NCI-H1105 treated with DMSO at 0.1 percent for 48 hours (cell line): ENCODE data around the gene C2CD2.
"Not testable (repeated sequence)": the region's sequence is repeated elsewhere in the genome, so short reads cannot be mapped to it uniquely, and the experiment has no call there.

Experiments
- DNase-seq: peaks from one replicate; lab custom pipeline; 2025; lab: John Stamatoyannopoulos, UW

C2CD2 gene

DNA sequence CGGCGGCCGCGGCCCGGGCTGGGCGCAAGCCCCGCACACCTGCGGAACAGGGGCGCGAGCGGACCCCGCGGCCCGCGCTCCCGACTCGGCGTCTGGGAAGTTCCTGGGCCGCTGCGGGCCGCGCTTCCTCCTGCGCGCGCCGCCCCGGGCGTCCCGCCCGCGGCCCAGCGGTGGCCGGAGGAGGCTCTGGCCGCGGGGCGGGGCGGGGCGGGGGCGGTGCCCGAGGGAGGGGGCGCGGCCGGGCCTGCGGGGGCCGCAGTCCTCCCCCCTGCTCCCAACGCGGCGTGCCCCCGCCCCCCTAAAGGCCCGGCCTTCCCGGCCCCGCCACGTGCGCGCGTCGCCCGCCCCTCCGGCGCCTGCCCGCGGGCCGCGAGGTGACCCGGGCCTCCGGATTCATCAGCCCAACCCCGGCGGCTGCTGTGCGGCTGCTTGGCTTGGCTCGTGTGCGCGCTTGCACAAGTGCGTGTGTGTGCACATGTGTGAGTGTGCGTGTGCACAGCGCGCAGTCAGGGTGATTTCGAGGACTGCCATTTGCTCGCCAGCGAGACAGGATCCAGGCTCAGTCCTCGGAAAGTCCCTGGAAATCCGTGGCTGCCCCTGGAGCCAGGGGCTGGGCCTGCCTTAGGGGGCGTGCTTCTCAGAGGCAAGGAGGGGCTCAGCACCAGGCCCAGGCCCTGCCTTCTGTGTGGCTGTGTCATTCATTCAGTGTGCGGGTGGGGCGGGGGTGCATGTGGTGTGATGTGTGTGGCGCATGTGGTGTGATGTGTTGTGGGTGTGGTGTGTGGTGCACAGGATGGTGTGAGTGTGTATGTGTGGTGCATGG lies at the start of gene C2CD2:
Gene C2CD2 (minus strand): TSS at position 188 of the 823 bp plus-strand sequence. CDS start 370 bp downstream, outside the sequence.
- DNase-seq: peak; percentile 27

DNA sequence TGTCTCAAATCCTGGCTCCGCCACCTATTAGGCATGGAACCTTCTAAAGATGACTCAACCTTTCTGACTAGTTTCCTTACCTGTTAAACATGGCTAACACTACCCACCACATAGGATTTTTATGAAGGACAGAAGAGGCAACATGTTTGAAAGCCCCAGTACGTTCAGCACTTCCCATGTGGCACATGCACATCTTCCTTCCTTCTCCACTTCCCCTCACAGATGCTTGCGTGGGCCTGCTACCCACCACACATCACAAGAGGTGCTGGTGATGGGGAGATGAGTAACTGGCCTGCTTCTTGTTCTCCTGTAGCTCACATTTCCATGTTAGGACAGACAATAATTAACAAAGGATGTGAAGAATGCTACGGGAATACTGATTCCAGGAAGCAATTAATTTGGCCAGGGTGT lies 49.2 kb upstream of the C2CD2 start:
- DNase-seq: no peak

DNA sequence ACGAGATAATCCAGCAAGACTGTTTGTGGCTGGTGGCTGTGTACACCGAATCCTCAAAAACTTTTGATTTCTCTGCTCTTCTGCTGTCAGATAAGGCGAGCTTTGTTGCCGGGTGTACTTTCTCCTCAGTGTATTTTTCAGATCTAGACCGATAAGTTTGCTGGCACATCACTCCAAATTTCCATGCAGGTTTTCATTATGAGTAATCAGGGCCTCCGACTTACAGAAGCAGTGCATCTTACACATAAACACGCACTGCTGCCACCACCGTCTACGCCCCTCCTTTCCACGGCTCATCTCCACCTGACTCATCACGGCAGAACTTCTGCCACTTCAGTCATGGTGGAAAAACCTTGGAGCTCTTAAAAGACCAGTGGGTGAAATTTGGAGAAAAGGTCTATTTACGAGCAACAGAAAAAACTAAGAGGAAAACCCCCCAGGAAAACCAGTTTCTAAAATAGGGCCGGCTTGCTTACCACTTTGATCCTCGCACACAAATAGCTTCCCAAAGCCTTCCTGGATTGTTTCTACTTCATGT lies 48.7 kb upstream of the C2CD2 start:
- DNase-seq: no peak

DNA sequence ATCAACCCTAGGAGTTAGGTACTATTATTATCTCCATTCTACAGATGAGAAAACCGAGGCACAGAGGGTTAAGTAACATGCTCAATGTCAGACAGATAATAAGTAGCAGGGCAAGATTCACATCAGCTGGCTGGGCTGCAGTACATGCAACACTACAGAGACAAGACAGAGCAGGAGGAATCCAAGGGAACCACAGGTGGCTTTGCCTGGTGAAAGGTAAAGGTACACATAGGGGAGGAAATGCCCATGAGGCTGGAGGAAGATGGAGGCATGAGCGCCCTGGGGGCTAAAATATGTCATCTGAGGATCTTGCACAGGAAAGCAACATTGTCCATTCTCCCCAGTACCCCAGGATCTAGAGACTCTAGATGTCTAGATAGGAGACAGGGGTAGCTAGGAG lies 48.0 kb upstream of the C2CD2 start:
- DNase-seq: no peak

DNA sequence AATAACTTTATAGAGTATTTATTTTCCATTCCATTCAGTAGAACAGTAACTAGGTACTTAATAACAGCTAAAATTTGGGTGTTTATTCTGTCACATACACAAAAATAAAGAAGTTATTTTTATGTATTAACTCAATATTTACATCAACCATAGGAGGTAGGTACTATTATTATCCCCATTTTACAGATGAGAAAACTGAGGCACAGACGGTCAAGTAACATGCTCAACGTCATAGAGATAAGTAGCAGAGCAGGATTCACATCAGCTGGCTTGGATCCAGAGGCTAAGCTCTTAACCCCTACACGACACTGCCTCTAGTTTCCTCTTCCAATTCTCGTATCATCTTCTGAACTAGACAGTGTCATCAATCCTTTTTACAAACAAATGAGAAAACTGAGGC lies 47.1 kb upstream of the C2CD2 start:
- no peak for DNase-seq

DNA sequence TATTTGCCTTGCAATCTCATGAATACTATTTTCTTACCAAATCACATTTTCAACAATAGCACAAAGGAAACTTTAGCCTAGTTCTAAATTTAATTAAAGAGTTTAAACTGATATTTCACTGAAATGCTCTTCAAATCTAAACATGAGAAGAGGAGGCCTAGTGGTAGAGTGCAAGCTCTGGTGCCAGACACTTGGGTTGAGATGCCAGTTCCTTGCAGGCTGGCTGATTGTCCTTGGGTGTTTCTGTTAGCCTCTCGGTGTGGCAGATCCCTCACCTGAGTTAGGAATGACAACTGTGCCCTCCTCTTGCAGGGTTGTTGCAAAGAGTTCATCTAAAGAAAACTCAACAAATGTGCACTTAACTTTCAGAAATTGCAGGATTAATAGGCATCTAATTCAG lies 43.8 kb upstream of the C2CD2 start:
- no peak for DNase-seq

DNA sequence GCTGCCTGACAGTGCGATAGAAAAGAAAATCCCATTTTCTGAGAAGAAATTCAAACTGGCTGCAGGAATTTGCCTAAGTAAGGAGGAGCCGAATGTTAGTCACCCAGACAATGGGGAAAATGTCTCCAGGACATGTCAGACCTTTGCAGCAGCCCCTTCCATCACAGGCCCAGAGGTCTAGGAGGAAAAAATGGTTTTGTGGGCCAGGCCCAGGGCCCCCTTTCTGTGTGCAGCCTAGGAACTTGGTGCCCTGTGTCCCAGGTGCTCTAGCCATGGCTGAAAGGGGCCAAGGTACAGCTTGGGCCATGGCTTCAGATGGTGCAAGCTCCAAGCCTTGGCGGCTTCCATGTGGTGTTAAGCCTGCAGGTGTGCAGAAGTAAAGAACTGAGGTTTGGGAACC lies 41.8 kb upstream of the C2CD2 start:
- DNase-seq: no peak

DNA sequence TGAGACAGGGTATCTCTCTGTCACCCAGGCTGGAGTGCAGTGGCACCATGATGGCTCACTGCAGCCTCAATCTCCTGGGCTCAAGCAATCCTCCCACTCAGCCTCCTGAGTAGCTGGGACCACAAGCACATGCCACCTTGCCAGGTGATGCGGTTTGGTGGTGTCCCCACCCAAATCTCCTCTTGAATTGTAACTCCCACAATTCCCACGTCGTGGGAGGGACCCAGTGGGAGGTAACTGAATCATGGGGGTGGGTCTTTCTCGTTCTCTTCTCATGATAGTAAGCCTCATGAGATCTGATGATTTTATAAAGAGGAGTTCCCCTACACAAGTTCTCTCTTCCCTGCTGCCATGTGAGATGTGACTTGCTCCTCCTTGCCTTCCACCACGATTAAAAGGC lies 40.8 kb upstream of the C2CD2 start:
- not testable (repeated sequence) for DNase-seq

DNA sequence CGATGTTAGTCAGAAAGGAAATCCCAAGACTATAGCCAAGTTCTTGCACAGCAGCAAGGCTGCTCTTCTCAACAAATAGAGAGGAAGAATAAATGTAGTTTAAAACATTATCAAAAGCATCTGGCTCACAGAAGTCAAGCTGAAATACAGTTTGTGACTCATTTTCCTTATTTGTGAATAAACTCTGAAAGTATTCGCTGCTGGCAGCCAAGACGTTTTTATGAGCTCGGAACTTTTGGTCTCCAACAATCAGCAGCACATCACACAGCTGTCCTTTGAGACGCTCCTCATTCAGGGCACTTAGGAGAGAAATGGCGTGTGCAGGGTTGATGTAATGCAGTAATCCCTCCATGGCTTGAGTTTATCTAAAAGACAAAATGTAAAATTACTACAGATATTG lies 39.9 kb upstream of the C2CD2 start:
- no peak for DNase-seq

DNA sequence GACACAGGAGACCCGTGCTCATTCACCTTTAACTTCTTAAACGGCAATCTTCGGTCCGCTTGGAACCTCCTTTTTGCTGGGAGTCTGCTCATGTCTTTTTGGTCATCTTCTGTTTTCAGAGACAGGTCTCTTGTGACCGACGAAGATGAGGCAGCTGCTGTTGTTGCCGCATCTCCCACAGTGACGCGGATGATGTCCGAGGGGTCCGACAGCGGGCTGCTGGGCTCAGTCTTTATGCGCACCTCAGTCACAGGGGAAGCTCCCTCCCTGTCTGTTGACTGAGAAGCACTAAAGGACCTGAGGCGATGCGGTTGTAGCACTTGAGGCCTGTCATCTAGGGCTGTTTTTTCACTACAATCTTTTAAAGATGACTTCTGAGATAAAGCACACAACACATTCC lies 38.8 kb upstream of the C2CD2 start:
- DNase-seq: no peak

DNA sequence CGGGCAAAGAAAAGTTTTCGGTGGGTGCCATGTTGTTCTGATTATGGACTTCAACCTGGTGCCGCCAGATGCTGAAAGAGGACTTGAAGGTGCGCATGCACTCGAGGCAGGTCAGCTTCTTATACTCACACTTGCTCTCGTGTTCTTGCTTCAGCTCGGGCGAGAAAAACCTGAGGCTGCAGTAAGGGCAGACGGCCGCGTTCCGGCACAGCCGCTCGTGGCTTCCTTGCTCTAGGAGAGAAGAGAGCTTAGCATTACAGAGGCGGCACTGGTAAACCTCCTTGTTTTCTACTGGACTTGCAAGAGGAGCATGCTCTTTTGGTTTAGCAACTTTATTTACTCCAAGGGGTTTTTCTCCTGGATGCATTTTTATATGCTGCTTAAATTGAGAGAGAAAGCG lies 37.8 kb upstream of the C2CD2 start:
- no peak for DNase-seq

DNA sequence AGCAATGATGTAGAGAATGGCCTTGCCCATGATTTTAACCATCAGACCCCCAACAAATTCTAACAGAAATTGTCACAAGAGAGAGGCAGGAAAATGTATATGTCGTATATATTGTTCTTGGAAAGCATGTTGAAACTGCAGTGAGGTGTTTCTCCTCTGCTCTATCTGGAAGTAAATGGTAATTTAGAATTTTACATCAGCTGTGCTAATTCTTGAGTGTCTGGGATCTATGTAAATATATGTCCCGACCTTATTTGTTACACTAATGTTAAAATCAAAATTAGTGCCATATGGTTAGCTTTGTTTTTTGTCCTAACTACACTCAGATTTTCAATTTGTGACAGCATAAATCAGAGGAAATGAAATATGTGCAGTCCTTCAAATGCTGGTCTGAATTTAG lies 35.9 kb upstream of the C2CD2 start:
- DNase-seq: no peak

DNA sequence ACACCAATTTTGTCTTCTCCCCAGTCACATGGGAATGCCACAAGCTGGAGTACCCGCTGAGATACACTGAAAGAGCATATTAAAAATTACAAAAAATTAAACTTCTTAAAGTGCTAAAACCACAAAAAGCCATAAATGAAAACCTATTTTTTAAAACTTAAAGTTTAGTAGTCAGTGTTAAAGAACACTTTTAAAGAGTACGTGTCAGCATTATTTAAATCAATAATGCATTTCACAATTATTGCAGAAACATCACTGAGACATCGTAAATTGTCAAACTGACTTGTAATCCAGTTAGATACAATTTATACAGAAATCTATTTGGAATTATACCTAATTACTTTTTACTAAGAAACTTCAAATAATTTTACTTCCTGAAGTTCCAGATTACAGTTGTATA lies 33.5 kb upstream of the C2CD2 start:
- no peak for DNase-seq

DNA sequence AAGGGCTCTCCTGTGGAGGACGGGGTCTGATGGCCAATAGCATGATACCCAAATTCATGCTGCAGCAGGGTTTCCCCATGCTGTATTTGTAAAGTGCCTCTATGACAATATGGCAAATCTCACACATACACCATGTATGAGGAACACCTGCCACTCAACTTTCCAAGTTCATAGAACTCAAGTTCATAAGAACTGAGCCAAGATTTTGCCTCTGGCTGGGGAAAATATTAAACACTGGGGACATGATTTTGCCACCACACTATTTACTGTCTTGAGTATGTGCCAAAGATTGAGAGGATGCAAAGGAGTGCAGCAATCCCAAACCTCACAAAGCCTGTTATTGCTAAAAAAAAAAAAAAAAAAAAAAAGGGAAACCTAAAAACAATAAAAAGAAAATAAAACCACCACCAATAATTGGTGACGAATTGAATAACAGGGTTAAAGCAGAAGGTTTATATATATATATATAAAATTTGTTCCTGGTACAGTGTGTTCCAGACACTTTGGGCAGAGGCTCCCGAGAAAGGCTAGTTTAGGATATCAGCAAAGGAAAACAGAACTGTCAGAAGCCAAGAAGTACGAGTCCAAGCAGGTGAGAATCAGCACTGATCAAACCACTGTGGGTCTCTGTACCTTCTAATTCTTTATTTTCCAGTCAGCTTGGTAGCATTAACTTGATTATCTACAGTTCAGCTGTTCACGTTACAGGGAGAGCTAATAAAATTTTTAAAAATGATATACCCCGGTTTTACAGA lies 32.0 kb upstream of the C2CD2 start:
- no peak for DNase-seq

DNA sequence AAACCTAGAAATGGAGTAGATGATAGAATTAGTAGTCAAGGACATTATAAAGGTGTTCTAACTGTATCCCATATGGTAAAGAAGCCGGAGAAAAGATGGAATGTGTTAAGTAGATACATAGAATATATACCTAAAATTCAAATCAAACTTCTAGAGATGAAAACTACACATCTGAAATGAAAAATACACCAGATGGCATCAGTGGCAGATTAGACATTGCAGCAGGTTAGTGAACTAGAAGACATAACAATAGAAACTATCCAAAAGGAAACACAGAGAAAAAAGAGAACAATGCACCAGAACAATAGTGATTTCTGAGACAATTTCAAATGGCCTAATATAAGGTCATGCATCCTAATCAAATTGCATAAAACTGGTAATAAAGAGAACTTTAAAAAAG lies 29.4 kb upstream of the C2CD2 start:
- no peak for DNase-seq

DNA sequence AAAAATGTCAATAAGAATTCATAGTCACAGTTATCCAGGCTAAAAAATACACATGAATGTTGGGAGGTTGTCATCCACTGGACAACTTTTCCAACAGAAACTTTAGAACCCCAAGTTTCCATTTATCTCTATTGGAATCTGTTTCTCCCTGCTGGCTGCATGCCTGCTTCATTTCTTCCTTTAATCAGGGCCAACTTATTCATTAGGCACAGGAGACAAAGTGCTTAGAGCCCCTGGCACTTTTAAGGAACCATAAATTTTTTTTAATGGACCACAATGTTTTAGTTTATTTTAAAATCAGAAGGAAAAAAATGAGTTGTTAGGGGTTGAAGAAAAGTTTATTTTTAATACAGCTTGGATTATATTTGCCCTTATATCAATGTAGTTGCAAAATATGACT lies 26.7 kb upstream of the C2CD2 start:
- no peak for DNase-seq

DNA sequence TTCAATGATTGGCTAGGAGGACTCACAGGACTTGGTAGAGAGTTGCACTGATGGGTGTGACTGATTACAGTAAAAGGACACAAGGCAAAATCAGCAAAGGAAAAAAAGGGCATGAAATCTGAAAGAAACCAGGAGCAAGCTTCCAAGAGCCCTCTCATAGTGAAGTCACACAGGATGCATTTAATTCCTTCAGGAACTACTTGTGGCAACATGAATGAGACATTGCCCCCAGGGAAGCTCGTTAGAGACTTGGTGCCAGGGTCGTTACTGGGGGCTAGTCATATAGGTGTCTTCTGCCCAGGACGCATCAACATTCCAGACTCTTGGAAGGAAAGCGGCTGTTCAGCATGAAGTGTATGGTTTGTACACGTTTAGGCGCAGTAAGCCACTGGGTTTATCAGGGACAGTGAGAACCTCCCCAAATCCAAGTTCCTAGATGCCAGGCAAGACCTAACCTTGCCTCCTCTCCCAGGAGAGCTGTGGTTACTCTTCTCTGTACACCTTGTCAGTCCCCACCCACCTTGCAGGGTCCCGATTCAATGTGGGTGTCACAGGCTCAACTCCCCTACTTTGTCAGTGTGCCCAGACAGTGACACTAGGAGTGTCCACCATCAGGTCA lies 26.0 kb upstream of the C2CD2 start:
- DNase-seq: no peak

DNA sequence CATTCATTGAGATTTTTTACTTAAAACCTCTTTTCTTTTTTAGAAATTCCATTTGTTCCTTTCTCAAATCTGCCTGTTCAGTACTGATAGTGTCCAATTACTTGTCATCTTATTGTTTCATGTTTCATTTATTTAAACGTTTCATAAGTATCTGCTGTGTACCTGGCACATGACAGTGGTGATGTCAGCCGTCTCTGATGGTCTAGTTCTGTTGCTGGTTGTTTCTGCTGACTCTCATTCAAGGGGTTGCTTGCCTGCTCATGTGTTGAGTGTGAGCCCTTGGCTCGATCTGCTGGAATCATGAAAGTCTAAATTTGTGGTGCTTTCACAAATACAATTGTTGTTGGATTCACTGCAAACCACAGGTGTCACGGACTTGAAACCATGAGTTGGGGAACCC lies 25.5 kb upstream of the C2CD2 start:
- no peak for DNase-seq

DNA sequence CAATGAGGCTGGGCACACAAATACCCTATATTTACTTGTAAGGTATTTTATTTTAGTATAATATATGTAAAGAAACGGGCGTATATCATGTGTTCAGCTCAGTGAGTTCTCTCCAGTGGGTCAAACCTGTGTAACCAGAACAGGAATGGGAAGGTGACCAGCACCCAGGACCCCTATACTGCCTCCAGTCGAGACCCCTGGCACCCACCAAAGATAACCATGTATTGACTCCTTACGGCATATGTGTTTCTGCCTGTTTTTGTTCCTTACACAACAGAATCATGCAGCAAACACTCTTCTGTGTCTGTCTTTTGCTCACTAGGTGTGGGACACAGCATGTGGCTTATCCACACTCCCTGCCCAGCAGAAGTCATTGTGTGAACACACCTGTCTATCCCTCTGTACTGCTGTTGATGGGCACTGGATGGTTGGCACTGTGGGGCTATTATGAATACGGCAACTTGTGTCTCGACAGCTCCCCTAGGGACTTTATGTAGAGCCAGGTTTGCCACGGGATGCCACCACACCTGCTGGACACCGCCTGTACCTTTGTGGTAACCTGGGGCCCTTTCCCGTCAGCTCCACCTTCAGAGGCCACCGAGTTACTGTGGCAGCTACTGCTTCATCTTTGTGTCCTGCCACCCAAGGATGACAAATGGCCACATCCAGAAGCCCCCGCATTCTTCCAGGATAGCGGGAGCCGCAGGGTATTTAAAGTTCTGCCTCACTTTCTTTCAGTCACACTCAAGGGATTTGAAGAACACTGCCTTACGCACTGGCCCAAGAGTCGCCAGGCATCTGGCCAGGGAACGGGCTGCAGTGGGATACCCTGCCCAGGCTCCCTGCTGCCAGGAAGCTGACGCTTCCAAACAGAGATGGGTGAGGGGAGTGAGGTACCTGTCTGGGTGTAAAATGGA lies 23.5 kb upstream of the C2CD2 start:
- DNase-seq: no peak

DNA sequence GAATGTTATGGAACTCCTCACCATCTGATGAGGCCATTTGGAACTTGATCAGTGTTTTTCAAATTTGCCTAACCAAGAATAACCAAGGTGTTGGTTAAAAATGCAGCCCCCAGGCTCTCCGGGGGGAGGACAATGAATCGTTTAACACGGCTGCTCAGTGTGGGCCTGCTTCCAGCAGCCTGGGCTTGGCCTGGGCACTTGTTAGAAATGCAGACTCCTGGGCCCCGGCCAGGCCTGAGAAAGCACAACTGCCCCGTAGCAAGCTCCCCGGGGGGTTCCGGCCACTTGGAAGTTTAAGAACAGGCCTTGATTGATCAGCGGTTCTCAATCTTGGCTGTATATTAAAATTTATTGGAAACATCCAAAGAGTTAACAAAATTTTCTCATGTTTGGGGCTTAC lies 22.8 kb upstream of the C2CD2 start:
- no peak for DNase-seq

DNA sequence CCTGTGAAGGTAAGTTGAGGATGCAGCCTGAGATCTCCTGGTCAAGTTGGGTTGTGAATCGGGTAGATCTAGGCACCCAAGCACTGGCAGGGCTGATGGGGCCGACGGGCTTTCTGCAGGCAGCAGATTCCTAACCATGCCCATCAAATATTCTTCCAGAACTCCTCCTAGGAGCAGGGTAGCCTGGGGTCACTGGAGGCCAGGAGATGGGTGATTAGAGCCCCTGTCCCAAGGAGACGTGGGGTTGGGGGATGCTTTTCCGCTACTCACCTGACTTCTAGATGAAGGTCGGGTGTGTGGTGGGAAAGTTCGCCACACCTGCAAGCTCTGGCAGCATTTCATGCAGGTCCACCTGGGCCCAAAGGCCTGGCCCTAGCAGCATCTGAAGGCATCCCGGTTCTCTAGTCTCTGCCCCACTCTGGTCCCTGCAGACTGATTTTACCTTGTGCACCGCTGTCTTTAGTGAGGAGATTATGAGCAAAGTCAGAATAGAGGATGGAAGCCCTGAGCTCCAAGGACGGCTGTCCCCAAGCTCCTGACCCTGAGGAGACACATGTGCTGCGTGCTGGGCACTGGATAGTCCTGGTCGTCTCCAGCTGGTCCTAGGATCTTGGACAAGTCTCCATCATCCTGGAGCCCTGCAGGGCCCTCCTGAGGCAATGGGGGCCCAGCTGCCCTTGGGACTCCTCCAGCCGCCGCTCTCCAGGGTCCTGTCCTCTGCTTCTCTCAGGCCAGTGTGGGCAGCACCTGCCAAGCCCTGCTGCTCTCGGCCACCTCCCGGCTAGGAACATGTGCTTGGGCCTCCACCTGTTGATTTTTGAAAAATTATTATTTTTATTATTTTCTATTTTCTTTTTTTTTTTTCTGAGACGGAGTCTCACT lies 21.8 kb upstream of the C2CD2 start:
- DNase-seq: no peak
